ENCODE data around the gene CHERP. TPM values are rescaled to one million over a fixed set of nuclear protein-coding genes. Genes with fewer than 3 reads are reported as not detected.
A peak's percentile ranks its signal among the peaks of the same experiment; 100 is the strongest.

Gene CHERP
- total RNA-seq, 1 experiment from 2014 or later, result 101 TPM

DNA sequence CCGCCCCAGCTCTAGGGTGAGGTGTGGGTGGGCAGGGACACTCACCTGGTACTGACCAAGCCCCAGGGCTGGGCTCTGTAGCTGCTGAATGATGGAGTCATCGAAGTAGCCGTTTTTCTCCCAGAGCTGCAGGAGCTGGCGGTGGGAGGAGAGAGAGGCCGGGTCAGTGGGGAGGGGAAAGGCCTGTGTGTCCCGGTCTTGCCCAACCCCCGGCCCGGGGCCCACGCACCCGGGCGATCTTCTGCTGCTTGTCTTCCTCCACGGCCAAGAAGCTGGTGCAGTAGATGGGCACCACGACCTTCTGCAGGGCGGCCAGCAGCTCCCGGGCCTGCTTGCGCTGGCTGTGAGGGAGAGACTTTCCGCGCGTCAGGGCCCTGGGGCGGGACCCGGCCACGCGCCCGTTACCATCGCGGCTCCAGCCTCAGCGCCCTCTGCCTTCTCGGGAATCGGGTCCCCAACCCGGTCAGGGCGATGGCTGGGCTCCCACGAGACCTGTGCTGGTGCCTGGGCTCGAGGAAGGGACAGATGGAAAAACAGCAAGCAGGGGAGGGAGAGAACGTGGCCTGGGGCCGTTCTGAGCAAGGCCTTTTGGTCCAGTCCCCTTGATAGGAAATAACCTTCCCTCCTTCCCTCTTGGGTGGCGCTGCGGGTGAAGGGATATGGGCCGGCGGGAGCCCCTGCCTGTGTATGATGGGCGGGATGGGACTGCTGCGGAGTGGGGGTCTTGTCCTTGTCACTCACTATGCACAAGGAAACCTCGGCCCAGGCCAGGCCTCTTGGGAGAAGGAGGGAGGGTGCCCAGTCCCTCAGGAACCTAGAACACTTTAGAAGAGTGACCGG, 11.5 kb downstream of the CHERP start:
- Histone ChIP-seq H4K5ac (ENCODE audit: insufficient read length, low read depth, low read length) (no peak overlapping the region), H2BK20ac (ENCODE audit: low read depth, low read length, poor library complexity, severe bottlenecking) (no peak overlapping the region), H3K79me1 (ENCODE audit: insufficient read depth, low read depth, low read length, poor library complexity, severe bottlenecking) (peaks cover 2% of the 10 kb centered on the region), H3K27me3 (ENCODE audit: insufficient read depth, low read length) (no peaks in the 10 kb centered on the region), H2BK15ac (ENCODE audit: low read depth, low read length) (no peak overlapping the region), H2BK120ac (ENCODE audit: low read depth, low read length, poor library complexity, severe bottlenecking) (no peak overlapping the region), H3K27ac (ENCODE audit: insufficient read length, low read depth, low read length) (no peak overlapping the region), H4K91ac (ENCODE audit: insufficient read length, low read depth, low read length) (no peak overlapping the region), H3K4ac (ENCODE audit: low read depth, low read length) (no peak overlapping the region), H4K8ac (replicated peaks; ENCODE audit: insufficient read length, low read depth, low read length) (no peak overlapping the region), H3K23ac (ENCODE audit: insufficient read length, low read depth, low read length) (no peak overlapping the region), H3K14ac (ENCODE audit: insufficient read depth, low read length) (no peak overlapping the region), H2AK5ac (ENCODE audit: insufficient read length, low read length) (no peak overlapping the region), H3K79me2 (ENCODE audit: insufficient read depth, low read length) (no peaks in the 10 kb centered on the region), H3T11ph (ENCODE audit: low read length) (no peak overlapping the region), H2BK5ac (ENCODE audit: insufficient read length, low read length) (no peak overlapping the region), H3K9ac (ENCODE audit: extremely low read depth, insufficient read length, low read length) (no peak overlapping the region), H4K20me1 (ENCODE audit: control insufficient read depth, insufficient read depth, insufficient read length) (no peaks in the 10 kb centered on the region), H3K18ac (ENCODE audit: insufficient read length, low read depth, low read length) (no peak overlapping the region), H3K23me2 (ENCODE audit: insufficient read length, low read depth, low read length, poor library complexity, severe bottlenecking) (no peaks in the 10 kb centered on the region), H2BK12ac (ENCODE audit: insufficient read length, low read depth, low read length) (no peak overlapping the region), H2AFZ (ENCODE audit: low read length) (no peak overlapping the region), H3K9me3 (ENCODE audit: control insufficient read depth, low read depth, low read length) (no peaks in the 10 kb centered on the region), H3K4me1 (ENCODE audit: insufficient read depth, low read length) (no peaks in the 10 kb centered on the region), H3K56ac (ENCODE audit: insufficient read length, low read depth, low read length) (no peak overlapping the region), H3K4me2 (ENCODE audit: insufficient read depth, insufficient read length, low read length) (no peak overlapping the region)
- WGBS (ENCODE audit: extremely low coverage, insufficient read length, low lambda C conversion rate), result no CpG with 5 or more reads among the region's 43 CpGs
- Mint-ChIP-seq H3K27me3 (ENCODE audit: low read depth) (no peaks in the 10 kb centered on the region), H3K36me3 (ENCODE audit: insufficient read depth in 1 of 3, low read depth in 3 of 3) (peaks cover 57 to 94% (median 86%) of the 10 kb centered on the region in 3 experiments), H3K4me1 (no peaks in the 10 kb centered on the region), H3K4me3 (no peak overlapping the region; a peak in 1 of 5 replicates), H3K9me3 (no peaks in the 10 kb centered on the region), H3K27ac (peak overlapping the region in 1 of 3 experiments; percentile 44; a peak in 1 of 7 replicates)
- DNase-seq, result no peak
- TF ChIP-seq, protein P1, sequence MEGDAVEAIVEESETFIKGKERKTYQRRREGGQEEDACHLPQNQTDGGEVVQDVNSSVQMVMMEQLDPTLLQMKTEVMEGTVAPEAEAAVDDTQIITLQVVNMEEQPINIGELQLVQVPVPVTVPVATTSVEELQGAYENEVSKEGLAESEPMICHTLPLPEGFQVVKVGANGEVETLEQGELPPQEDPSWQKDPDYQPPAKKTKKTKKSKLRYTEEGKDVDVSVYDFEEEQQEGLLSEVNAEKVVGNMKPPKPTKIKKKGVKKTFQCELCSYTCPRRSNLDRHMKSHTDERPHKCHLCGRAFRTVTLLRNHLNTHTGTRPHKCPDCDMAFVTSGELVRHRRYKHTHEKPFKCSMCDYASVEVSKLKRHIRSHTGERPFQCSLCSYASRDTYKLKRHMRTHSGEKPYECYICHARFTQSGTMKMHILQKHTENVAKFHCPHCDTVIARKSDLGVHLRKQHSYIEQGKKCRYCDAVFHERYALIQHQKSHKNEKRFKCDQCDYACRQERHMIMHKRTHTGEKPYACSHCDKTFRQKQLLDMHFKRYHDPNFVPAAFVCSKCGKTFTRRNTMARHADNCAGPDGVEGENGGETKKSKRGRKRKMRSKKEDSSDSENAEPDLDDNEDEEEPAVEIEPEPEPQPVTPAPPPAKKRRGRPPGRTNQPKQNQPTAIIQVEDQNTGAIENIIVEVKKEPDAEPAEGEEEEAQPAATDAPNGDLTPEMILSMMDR (conservative IDR thresholded peaks at IDR 0.05), result no peak

All from H9 (cell line).